IPS-20b (cell line): ENCODE data around the gene MCF2L2.

ENCODE experiments used
- H3K27ac ChIP-seq: one replicate; pipeline ENCODE4 v1.5.1; 2013; ENCODE audit warnings: low read length
- H3K27me3 ChIP-seq: 2 replicates; pipeline ENCODE4 v1.6.1; 2013; ENCODE audit warnings: mild to moderate bottlenecking, low read length, inconsistent platforms; ENCODE audit not compliant: insufficient read depth
- H3K36me3 ChIP-seq: 2 replicates; pipeline ENCODE4 v1.6.1; 2013; ENCODE audit warnings: low read depth, mild to moderate bottlenecking, inconsistent platforms, low read length, moderate library complexity; ENCODE audit not compliant: insufficient read depth
- H3K4me1 ChIP-seq: 2 replicates; pipeline ENCODE4 v1.6.1; 2013; ENCODE audit warnings: mild to moderate bottlenecking, control low read depth, inconsistent platforms, low read length, moderate library complexity; ENCODE audit not compliant: insufficient read depth
- H3K4me3 ChIP-seq: 2 replicates; pipeline ENCODE4 v1.5.1; 2013; ENCODE audit warnings: mild to moderate bottlenecking, low read length, inconsistent platforms
- H3K9ac ChIP-seq: 2 replicates; pipeline ENCODE4 v1.6.1; 2013; ENCODE audit warnings: low read depth, mild to moderate bottlenecking, inconsistent platforms, low read length, moderate library complexity
- H3K9me3 ChIP-seq: 2 replicates; pipeline ENCODE4 v1.6.1; 2013; ENCODE audit warnings: mild to moderate bottlenecking, low read depth, low read length, inconsistent platforms; ENCODE audit not compliant: insufficient read depth

MCF2L2 gene

DNA sequence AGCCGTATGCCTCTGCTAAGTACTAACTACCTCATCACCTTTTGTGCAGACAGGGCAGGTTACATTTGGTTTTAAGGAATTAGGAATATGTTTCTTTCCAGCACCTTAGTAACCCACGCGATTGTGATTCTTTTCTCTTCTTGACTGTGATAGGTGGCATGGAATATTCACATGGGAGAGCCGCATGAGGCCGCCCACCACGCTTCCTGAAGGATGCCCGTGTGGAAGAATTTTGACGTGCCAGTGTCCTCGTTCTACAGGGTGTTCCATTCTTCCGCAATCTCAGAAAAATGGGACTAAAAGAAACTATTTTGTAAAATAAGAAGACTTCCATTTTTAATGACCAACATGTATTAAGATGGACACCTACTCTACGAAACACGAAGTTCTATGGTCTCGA, 159.1 kb downstream of the MCF2L2 start:
- Histone ChIP-seq H3K9ac (no peak overlapping the region), H3K27me3 (no peaks in the 10 kb centered on the region), H3K9me3 (no peaks in the 10 kb centered on the region), H3K4me1 (peaks cover 39% of the 10 kb centered on the region), H3K4me3 (no peak overlapping the region), H3K27ac (no peak overlapping the region), H3K36me3 (peaks cover 6% of the 10 kb centered on the region; the same call in 1 of the 2 replicates)

DNA sequence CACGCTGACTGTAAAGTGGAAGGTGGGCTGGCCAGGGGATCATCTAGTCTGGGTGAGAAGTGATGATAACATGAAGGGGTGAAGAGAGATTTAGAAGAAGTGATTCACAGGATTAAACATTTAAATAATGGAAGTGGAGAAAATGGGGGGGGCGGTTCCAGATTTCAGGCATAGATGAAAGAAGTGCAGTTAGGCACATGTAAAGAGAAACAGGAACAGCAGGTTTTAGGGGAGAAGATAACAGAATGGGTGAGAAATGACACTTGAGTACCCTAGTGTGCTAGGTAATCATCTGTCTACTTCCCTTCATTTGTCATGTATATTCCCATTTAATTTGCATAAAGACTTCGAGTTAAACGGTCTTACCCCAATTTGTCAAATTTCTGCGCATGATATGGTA, 160.1 kb downstream of the MCF2L2 start:
- H3K27me3 ChIP-seq = no peaks in the 10 kb centered on the region
- peaks cover 49% of the 10 kb centered on the region for H3K4me1 ChIP-seq
- no peak overlapping the region for H3K4me3 ChIP-seq
- peaks cover 6% of the 10 kb centered on the region; the same call in 1 of the 2 replicates for H3K36me3 ChIP-seq
- no peak overlapping the region for H3K27ac ChIP-seq
- H3K9me3 ChIP-seq = no peaks in the 10 kb centered on the region
- H3K9ac ChIP-seq = no peak overlapping the region

DNA sequence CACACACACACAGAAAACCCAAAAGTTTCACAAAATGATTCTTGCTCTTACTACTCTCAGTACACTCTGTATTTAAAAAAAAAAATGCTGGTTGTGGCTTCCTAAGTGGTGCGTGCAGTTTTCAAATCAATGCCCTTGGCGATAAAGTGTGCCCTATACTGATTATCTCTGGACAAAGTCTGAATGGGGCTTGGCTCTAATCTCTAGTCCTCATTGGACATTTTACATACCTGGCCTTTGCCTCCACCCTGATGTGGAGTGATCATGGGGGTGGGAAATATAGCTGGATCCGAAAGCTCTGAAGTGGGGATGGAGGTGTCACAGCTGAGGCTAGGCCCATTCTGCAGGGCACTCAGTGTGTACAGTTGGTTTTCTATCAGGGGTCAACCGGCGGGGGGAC, 161.3 kb downstream of the MCF2L2 start:
- H3K4me1 ChIP-seq = peaks cover 59% of the 10 kb centered on the region

DNA sequence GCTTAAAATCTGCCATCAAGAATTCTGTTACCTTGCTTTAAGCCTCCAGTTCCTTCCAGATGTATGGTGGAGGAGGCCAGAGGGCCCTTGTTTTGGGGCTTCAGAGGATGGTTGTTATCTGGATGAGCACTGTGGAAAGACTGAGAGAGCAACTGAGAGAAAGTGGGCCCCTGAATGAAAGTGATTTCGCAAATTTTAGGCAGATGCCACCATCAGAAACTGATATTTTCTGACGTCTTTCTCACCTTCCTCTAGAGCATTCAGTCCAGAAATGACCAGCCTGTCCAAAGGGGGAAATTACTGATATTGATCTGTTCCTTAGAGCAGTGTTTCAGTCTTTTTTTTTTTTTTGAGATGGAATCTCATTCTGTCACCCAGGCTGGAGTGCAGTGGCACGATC, 162.0 kb downstream of the MCF2L2 start:
- H3K27me3 ChIP-seq = no peaks in the 10 kb centered on the region
- no peaks in the 10 kb centered on the region for H3K9me3 ChIP-seq
- no peak overlapping the region for H3K27ac ChIP-seq
- H3K9ac ChIP-seq = peak overlapping the region; percentile 74; the same call in 1 of the 2 replicates
- H3K4me1 ChIP-seq = peaks cover 59% of the 10 kb centered on the region
- H3K4me3 ChIP-seq = no peak overlapping the region; the same call in 1 of the 2 replicates
- peaks cover 6% of the 10 kb centered on the region; the same call in 1 of the 2 replicates for H3K36me3 ChIP-seq

More for the DNA sequence above, 161.3 kb downstream of the MCF2L2 start:
- Histone ChIP-seq H3K27me3 (no peaks in the 10 kb centered on the region), H3K4me3 (no peak overlapping the region), H3K36me3 (peaks cover 6% of the 10 kb centered on the region; the same call in 1 of the 2 replicates), H3K9ac (no peak overlapping the region), H3K9me3 (no peaks in the 10 kb centered on the region), H3K27ac (no peak overlapping the region)

DNA sequence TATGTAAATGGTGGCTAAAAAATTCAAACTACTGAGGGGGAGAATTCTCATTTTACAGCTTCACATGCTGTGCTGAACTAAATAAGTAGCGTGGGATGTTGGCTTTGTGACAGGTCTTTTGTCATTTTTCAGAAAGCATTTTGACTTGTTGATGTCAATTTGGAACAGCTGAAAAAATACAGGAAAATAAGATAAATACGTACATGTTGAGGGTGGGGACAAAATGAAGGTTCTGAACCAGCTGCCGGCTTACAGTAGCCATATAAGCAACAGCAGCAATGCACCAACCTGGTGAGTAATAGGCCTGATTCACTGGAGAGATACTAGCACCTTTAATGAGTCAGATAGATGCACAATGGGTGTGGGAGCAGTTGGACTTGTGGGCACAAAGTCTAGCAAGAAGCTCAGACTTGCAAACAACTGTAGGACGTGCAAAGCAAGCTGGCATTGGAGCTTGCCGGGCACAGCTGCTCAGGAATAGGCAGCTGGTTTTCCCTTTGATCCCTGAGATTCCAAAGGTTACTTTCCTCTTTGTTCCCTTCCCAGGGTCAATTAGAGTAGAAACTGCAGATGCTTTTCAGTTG, 162.5 kb downstream of the MCF2L2 start:
- peaks cover 6% of the 10 kb centered on the region; the same call in 1 of the 2 replicates for H3K36me3 ChIP-seq
- H3K4me3 ChIP-seq = peak overlapping the region; percentile 55
- H3K27me3 ChIP-seq = no peaks in the 10 kb centered on the region
- peaks cover 59% of the 10 kb centered on the region for H3K4me1 ChIP-seq
- no peaks in the 10 kb centered on the region for H3K9me3 ChIP-seq
- peak overlapping the region; percentile 74; the same call in 1 of the 2 replicates for H3K9ac ChIP-seq
- peak overlapping the region; percentile 53 for H3K27ac ChIP-seq

DNA sequence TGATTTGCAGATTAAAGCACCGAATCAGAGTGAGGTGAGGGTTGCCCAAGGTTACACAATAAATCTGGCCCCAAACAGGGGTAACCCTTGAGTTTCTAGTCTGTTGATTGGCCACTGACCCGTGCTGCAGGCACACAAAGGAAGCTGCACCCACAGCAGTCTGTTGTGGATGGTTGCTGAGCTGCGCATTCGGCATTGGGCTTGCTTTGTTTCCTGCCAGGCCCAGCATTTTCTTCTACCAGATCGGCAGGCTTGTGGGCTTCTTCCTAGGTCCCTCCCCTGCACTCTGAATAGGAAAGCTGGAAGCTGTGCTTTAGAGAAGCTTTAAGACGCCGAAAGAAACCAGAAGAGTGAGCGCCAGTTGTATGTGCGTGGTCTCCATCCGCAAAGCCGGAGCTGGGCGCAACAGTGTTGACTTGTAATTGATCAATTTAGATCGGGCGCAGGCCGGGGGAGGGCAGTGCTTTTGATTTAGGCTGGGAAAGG, 163.2 kb downstream of the MCF2L2 start:
- H3K9me3 ChIP-seq = no peaks in the 10 kb centered on the region
- no peaks in the 10 kb centered on the region for H3K36me3 ChIP-seq
- H3K9ac ChIP-seq = peak overlapping the region; percentile 74
- peak overlapping the region; percentile 55 for H3K4me3 ChIP-seq
- peak overlapping the region; percentile 53 for H3K27ac ChIP-seq
- H3K27me3 ChIP-seq = no peaks in the 10 kb centered on the region
- H3K4me1 ChIP-seq = peaks cover 59% of the 10 kb centered on the region

DNA sequence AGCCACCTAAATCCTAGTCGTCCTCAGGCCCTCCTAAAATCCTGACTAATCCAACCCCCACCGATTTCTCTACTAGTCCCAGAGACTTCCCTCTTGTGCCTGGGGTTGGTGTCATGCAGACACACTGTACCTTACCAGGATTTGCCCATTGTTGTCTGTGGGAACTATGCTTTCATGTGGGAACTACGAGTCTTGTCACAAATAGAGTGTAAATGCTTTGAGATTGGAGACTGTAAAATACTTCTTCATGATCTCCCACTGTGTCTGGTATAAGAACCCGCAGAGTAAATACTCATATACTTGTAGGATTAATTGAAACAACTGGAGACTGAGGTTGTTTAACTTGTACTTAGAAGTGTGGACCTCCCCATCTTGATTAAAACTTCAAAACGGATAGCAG, 164.2 kb downstream of the MCF2L2 start:
- Histone ChIP-seq H3K27me3 (no peaks in the 10 kb centered on the region), H3K27ac (peak overlapping the region; percentile 53), H3K4me3 (peak overlapping the region; percentile 55; the same call in 1 of the 2 replicates), H3K36me3 (no peaks in the 10 kb centered on the region), H3K9me3 (no peaks in the 10 kb centered on the region), H3K9ac (no peak overlapping the region; the same call in 1 of the 2 replicates), H3K4me1 (peaks cover 59% of the 10 kb centered on the region)

DNA sequence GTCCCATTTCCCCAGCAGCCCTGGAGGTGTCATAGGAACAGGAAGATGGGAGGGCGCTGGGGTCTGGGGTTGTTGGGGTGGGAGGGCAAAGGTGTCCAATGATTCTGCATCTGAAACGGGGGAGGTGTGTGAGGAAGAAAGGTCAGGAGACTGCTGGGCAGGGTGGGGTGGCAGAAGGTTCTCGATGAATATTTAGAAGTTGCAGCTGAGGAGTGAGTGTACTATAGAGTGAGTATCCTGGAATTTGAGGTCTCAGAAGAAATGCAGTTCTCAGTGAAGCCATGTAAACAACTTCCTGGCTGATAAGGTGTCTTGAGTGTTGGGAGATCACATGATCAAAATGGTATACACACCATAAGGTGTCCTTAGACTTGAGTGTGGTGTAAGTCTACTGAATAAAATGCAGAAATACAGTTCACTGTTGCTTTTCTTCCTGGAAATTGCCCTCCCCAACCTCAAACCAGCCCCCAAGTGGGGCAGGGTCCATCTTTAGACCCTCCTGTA, 165.5 kb downstream of the MCF2L2 start:
- H3K4me1 ChIP-seq = peaks cover 50% of the 10 kb centered on the region
- H3K4me3 ChIP-seq = no peak overlapping the region
- no peaks in the 10 kb centered on the region for H3K36me3 ChIP-seq
- H3K9ac ChIP-seq = no peak overlapping the region
- H3K27ac ChIP-seq = no peak overlapping the region
- no peaks in the 10 kb centered on the region for H3K9me3 ChIP-seq
- H3K27me3 ChIP-seq = no peaks in the 10 kb centered on the region

DNA sequence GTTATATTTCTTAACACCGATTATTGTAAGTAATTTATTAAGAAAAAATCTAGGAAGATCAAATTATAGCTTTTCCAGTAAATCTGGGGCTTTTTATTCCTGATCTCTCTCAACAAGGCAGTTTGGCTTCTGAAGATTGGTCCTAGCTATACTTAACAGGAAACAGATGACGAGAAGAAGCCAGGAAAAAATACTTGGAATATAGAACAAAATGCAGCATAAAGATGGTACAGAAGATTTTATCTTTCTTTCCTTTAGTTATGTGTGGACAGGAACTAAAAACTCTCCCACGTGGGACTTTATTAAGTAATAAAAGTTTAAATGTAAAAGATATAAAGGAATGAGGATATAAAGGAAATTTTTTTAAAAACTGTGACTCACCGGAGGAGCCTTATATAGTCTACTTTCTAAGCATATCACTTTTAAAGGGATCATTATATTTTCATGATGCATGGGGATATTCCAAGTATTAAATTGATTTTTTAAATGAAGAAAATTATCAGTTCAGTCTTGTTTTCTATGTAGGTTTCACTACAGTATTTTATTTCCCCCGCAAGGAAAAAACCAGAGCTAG, 167.2 kb downstream of the MCF2L2 start:
- no peak overlapping the region for H3K9ac ChIP-seq
- no peaks in the 10 kb centered on the region for H3K36me3 ChIP-seq
- H3K27me3 ChIP-seq = no peaks in the 10 kb centered on the region
- H3K9me3 ChIP-seq = no peaks in the 10 kb centered on the region
- H3K4me1 ChIP-seq = peaks cover 38% of the 10 kb centered on the region
- H3K27ac ChIP-seq = no peak overlapping the region
- H3K4me3 ChIP-seq = no peak overlapping the region

DNA sequence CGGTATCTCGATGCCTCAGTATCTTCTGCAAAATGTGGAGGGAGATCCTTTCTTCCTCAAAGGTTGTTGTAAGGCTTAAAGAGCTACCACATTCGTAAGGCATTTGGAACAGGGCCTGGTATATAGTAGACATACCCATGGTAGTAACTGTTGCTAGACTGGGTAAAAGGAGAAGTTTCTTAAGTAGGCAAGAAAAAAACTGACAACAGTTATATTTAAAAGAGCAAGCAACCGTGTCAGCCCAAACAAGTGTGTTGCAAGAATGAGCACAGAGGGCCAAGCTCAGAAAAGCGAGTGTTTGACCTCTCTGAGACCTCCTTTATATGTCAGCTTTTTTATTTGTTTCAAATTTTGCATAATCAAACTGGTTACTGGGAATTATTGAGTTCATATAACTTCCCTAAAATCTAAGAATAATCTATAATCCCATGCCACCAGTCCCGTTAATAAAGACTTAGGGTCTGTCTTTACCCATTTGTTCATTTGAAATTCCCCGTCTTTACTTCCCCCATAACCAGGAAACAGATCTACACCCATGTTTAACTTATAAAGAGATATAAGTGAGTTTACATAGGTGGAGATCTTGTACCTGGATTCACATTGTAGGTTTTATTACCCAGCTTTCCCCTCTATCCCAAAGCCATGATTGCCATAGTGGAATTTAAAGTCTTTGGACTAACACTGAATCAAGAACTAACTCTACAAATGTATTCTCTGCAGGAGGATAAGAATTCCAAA, 168.1 kb downstream of the MCF2L2 start:
- H3K4me3 ChIP-seq = no peak overlapping the region
- H3K4me1 ChIP-seq = peaks cover 30% of the 10 kb centered on the region
- no peak overlapping the region for H3K9ac ChIP-seq
- H3K27me3 ChIP-seq = 0 out of 2 replicates have a peak, but pooled peaks cover 1% of the 10 kb centered on the region
- no peak overlapping the region for H3K27ac ChIP-seq
- H3K9me3 ChIP-seq = no peaks in the 10 kb centered on the region
- H3K36me3 ChIP-seq = no peaks in the 10 kb centered on the region

DNA sequence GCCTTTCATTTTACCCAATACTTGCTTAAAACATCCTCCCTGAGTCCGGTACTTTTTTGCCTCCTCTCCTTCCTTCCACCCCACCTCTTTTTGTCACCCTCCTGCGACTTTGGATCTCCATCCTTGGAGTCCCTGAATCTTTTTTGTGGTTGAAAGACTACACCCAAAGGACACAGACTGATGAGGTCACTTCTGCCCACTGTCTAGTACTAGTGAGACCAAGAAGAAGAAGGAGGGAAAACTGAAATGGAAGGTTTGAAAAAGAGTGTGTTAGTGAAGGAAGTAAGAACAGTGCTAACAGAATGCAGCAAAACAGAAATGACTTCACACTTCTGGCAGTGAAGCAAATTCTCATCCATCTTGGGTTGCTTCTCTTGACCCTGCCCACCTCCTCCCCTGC, 168.8 kb downstream of the MCF2L2 start:
- Histone ChIP-seq H3K4me1 (peaks cover 23% of the 10 kb centered on the region), H3K4me3 (no peak overlapping the region), H3K27me3 (peaks cover 8% of the 10 kb centered on the region), H3K9ac (no peak overlapping the region), H3K9me3 (no peaks in the 10 kb centered on the region), H3K27ac (no peak overlapping the region), H3K36me3 (no peaks in the 10 kb centered on the region)
